H1 (cell line): Measurements from ENCODE around the gene CACNG6. TPM values are rescaled to one million over a fixed set of nuclear protein-coding genes. Genes with fewer than 3 reads are reported as not detected.
A peak's percentile ranks its signal among the peaks of the same experiment; 100 is the strongest.

ENCODE experiments used
- ASH2L ChIP-seq: fragments of 200-600, 300-600 bp; sonication (generic); IDR thresholded peaks from one replicate; pipeline ENCODE4 v1.7.1; 2017; ENCODE audit warnings: low read length
- BACH1 ChIP-seq: IDR thresholded peaks from 2 replicates; pipeline ENCODE4 v1.6.1; 2012; ENCODE audit warnings: low read length, improper control_type of control experiment
- CREB1 ChIP-seq: IDR thresholded peaks from 2 replicates; pipeline ENCODE4 v1.6.1; 2012; ENCODE audit warnings: inconsistent platforms
- CTCF ChIP-seq, 3 experiments: IDR thresholded peaks; 1 replicate in 2 of 3; 2 replicates in 1 of 3; pipeline versions ENCODE4 v1.5.1 to v1.6.1; 2011; ENCODE audit warnings: low read length in 3 of 3, mild to moderate bottlenecking in 3 of 3, inconsistent platforms in 2 of 3, low read depth in 1 of 3, moderate library complexity in 1 of 3; ENCODE audit not compliant: insufficient read depth in 1 of 3; ENCODE audit errors: control extremely low read depth in 1 of 3
- E2F6 ChIP-seq: IDR thresholded peaks from 2 replicates; pipeline ENCODE4 v1.6.1; 2012; ENCODE audit warnings: inconsistent platforms
- EZH2 ChIP-seq: fragments of 200-600 bp; sonication (generic); IDR thresholded peaks from 2 replicates; pipeline ENCODE4 v1.7.1; 2012; ENCODE audit warnings: low read depth, mild to moderate bottlenecking, moderate library complexity, low read length, inconsistent platforms; ENCODE audit not compliant: severe bottlenecking
- PHF8 ChIP-seq: fragments of 200-600 bp; sonication (generic); conservative IDR thresholded peaks from 2 replicates; pipeline ENCODE4 v1.7.1; 2012; ENCODE audit warnings: low read depth, mild to moderate bottlenecking, inconsistent platforms, low read length, moderate library complexity
- POLR2AphosphoS5 ChIP-seq: IDR thresholded peaks from 2 replicates; pipeline ENCODE4 v1.6.1; 2011; ENCODE audit warnings: low read depth, low read length
- RAD21 ChIP-seq, 2 experiments: IDR thresholded peaks in 1 of 2; conservative IDR thresholded peaks in 1 of 2; 2 replicates each; pipeline ENCODE4 v1.6.1; 2011; ENCODE audit warnings: low read depth in 2 of 2, low read length in 2 of 2, improper control_type of control experiment in 1 of 2, inconsistent platforms in 1 of 2, mild to moderate bottlenecking in 1 of 2, moderate library complexity in 1 of 2
- RFX5 ChIP-seq: IDR thresholded peaks from 2 replicates; pipeline ENCODE4 v1.6.1; 2011; ENCODE audit warnings: low read depth, low read length, improper control_type of control experiment, borderline replicate concordance
- SIN3A ChIP-seq, 2 experiments: IDR thresholded peaks in 1 of 2; conservative IDR thresholded peaks in 1 of 2; 2 replicates each; pipeline ENCODE4 v1.6.1; 2011 to 2012; ENCODE audit warnings: low read length in 2 of 2, improper control_type of control experiment in 1 of 2, low read depth in 1 of 2, mild to moderate bottlenecking in 1 of 2
- SIRT6 ChIP-seq: IDR thresholded peaks from one replicate; pipeline ENCODE4 v1.7.1; 2012; ENCODE audit warnings: low read length, inconsistent platforms
- SP1 ChIP-seq: IDR thresholded peaks from 2 replicates; pipeline ENCODE4 v1.6.1; 2011; ENCODE audit warnings: low read depth, low read length
- SRF ChIP-seq: IDR thresholded peaks from 2 replicates; pipeline ENCODE4 v1.6.1; 2011; ENCODE audit warnings: mild to moderate bottlenecking, low read depth, low read length, moderate library complexity
- SUZ12 ChIP-seq: fragments of 200-600 bp; sonication (generic); IDR thresholded peaks from 2 replicates; pipeline ENCODE4 v1.6.1; 2012; ENCODE audit warnings: mild to moderate bottlenecking, inconsistent platforms, low read length, moderate library complexity, mixed read lengths
- TAF1 ChIP-seq: IDR thresholded peaks from 2 replicates; pipeline ENCODE4 v1.6.1; 2011; ENCODE audit warnings: mild to moderate bottlenecking, low read depth, low read length
- TBP ChIP-seq: IDR thresholded peaks from 2 replicates; pipeline ENCODE4 v1.6.1; 2011; ENCODE audit warnings: low read depth, low read length, improper control_type of control experiment
- TCF12 ChIP-seq: IDR thresholded peaks from 2 replicates; pipeline ENCODE4 v1.6.1; 2011; ENCODE audit warnings: low read depth, mild to moderate bottlenecking, low read length
- TEAD4 ChIP-seq: IDR thresholded peaks from 2 replicates; pipeline ENCODE4 v1.6.1; 2012; ENCODE audit warnings: low read depth, low read length, inconsistent platforms, mixed read lengths
- USF2 ChIP-seq: IDR thresholded peaks from 2 replicates; pipeline ENCODE4 v1.6.1; 2011; ENCODE audit warnings: low read length, improper control_type of control experiment
- polyA plus RNA-seq, 7 experiments: library from polyadenylated mRNA; depleted of rRNA in 3 of 7; stranded (reverse) in 5 of 7; unstranded in 2 of 7; fragments of >200 nt in 5 of 7; fragments of 200-250 nt in 2 of 7; gene quantifications; 1 replicate in 5 of 7; 2 replicates in 1 of 7; 4 replicates in 1 of 7; pipeline versions ENCODE4 v1.2.1 to v1.2.3, GENCODE V29; 2011 to 2013; ENCODE audit warnings: missing spikeins in 2 of 7, mixed read lengths in 2 of 7
- total RNA-seq: library from RNA; stranded (reverse); fragmentation: NEBNext Ultra II Directional; extraction: Animal tissue kit (Norgen Biotek cat#: 25700); gene quantifications from 2 replicates; pipeline ENCODE4 v1.2.1, GENCODE V29; 2021

Gene CACNG6
- total and polyA plus RNA-seq, 2 of the 8 experiments (the other 6 are each of a cell fraction or from before 2014, with no cell fraction given), result 1.2 to 1.6 TPM

- TF ChIP-seq BACH1, result no peak
- TF ChIP-seq SRF, result peak; percentile 8; the same call in 1 of the 2 replicates
- TF ChIP-seq TBP, result peak; percentile 85
- TF ChIP-seq TAF1, result peak; percentile 85
- TF ChIP-seq TEAD4, result 0 out of 2 replicates have a peak, but pooled peaks have one; percentile 4
- TF ChIP-seq SP1, result peak; percentile 76; the same call in 1 of the 2 replicates
- TF ChIP-seq EZH2, result no peak
- no peak; the same call in 1 of the 2 replicates for TF ChIP-seq CREB1
- TF ChIP-seq SIN3A (conservative IDR thresholded peaks at IDR 0.05 in 1 of 2, IDR thresholded peaks at IDR 0.05 in 1 of 2; ENCODE audit: low read depth in 1 of 2, low read length in 2 of 2), result peak in 1 of 2 experiments; percentile 47; a peak in 1 of 4 replicates
- peak; percentile 24 for TF ChIP-seq ASH2L
- no peak for TF ChIP-seq RFX5
- TF ChIP-seq POLR2AphosphoS5, result peak; percentile 90
- no peak for TF ChIP-seq SUZ12
- peak; percentile 52; the same call in 1 of the 2 replicates for TF ChIP-seq PHF8
- no peak for TF ChIP-seq SIRT6
- 0 out of 2 replicates have a peak, but pooled peaks have one; percentile 44 for TF ChIP-seq E2F6
- peak; percentile 46 to 65 for TF ChIP-seq RAD21 (IDR thresholded peaks at IDR 0.05 in 1 of 2, conservative IDR thresholded peaks at IDR 0.05 in 1 of 2; ENCODE audit: low read depth in 2 of 2, low read length in 2 of 2)
- TF ChIP-seq CTCF (IDR thresholded peaks at IDR 0.05; ENCODE audit: control extremely low read depth in 1 of 3, insufficient read depth in 1 of 3, low read depth in 1 of 3, low read length in 3 of 3), result peak; percentile 60 to 86 (median 82)
- no peak for TF ChIP-seq TCF12
- no peak for TF ChIP-seq USF2
Measured at GRCh38 chr19:53942001-53942786, 49.2 kb upstream of the CACNG6 start (continued).
